Endodermal cell (in vitro differentiated cells): ENCODE data around the gene IPPK. TPM values are rescaled to one million over a fixed set of nuclear protein-coding genes. Genes with fewer than 3 reads are reported as not detected.

ENCODE experiments used
- DNase-seq: peaks from one replicate; pipeline ENCODE4 v3.0.0-alpha.2; 2017
- H3K27ac ChIP-seq: 2 replicates; pipeline ENCODE4 v1.5.1; 2013; ENCODE audit warnings: mild to moderate bottlenecking, low read depth, low read length, moderate library complexity
- H3K27me3 ChIP-seq: 2 replicates; pipeline ENCODE4 v1.6.1; 2013; ENCODE audit warnings: mild to moderate bottlenecking, low read length, moderate library complexity; ENCODE audit not compliant: insufficient read depth, control insufficient read depth, poor library complexity, severe bottlenecking
- H3K36me3 ChIP-seq: 2 replicates; pipeline ENCODE4 v1.7.0; 2013; ENCODE audit warnings: mild to moderate bottlenecking, low read length, moderate library complexity; ENCODE audit not compliant: control insufficient read depth, insufficient read depth
- H3K4me1 ChIP-seq: one replicate; pipeline ENCODE4 v1.7.0; 2013; ENCODE audit warnings: low read length; ENCODE audit not compliant: control insufficient read depth, insufficient read depth
- H3K4me3 ChIP-seq: 2 replicates; pipeline ENCODE4 v1.5.1; 2013; ENCODE audit warnings: mild to moderate bottlenecking, low read length, moderate library complexity
- H3K9ac ChIP-seq: 2 replicates; pipeline ENCODE4 v1.6.1; 2013; ENCODE audit warnings: mild to moderate bottlenecking, low read length, moderate library complexity; ENCODE audit not compliant: poor library complexity, severe bottlenecking; ENCODE audit errors: extremely low read depth
- H3K9me3 ChIP-seq: 2 replicates; pipeline ENCODE4 v1.6.1; 2013; ENCODE audit warnings: mild to moderate bottlenecking, low read length, moderate library complexity; ENCODE audit not compliant: control insufficient read depth
- H3K27ac Mint-ChIP-seq: 2 replicates; pipeline ENCODE4 v1.8.0; 2020; ENCODE audit warnings: mixed read lengths
- H3K27me3 Mint-ChIP-seq: 2 replicates; pipeline ENCODE4 v1.8.0; 2021; ENCODE audit warnings: mild to moderate bottlenecking, mixed read lengths; ENCODE audit not compliant: insufficient read depth
- H3K36me3 Mint-ChIP-seq: 2 replicates; pipeline ENCODE4 v1.8.0; 2020; ENCODE audit warnings: low read depth, mixed read lengths
- H3K4me1 Mint-ChIP-seq: 2 replicates; pipeline ENCODE4 v1.8.0; 2020; ENCODE audit warnings: mixed read lengths
- H3K4me3 Mint-ChIP-seq: 2 replicates; pipeline ENCODE4 v1.8.0; 2020; ENCODE audit warnings: mild to moderate bottlenecking, moderate library complexity, mixed read lengths
- H3K9me3 Mint-ChIP-seq: 2 replicates; pipeline ENCODE4 v1.8.0; 2020; ENCODE audit warnings: mild to moderate bottlenecking, mixed read lengths
- CTCF ChIP-seq: fragments of 200-600 bp; sonication (generic); conservative IDR thresholded peaks from 2 replicates; pipeline ENCODE4 v1.5.0; 2021; ENCODE audit warnings: antibody characterized with exemption, mild to moderate bottlenecking
- WGBS, 2 experiments: methylation state at CpG; one replicate each; pipeline versions ENCODE4 v1.1.5 to v1.1.7; 2013; ENCODE audit warnings: missing lambda C conversion rate in 2 of 2, mixed read lengths in 1 of 2; ENCODE audit not compliant: insufficient coverage in 1 of 2, insufficient read length in 1 of 2; 5-methylcytosine and 5-hydroxymethylcytosine counted together
- total RNA-seq, 2 donors: library from RNA; stranded (reverse); fragmentation: NEBNext Ultra II Directional in 1 of 2; extraction: Animal tissue kit (Norgen Biotek cat#: 25700) in 1 of 2; gene quantifications; 2 replicates in 1 of 2; 3 replicates in 1 of 2; pipeline ENCODE4 v1.2.1, GENCODE V29; 2021

The IPPK gene
- total RNA-seq, 2 donors from 2014 or later, result 9.3 TPM

GRCh38 chr9:92632641-92633040 is 37.3 kb downstream of the IPPK start:
- no peaks in the 10 kb centered on the region for H3K4me1 ChIP-seq
- H3K4me3 ChIP-seq, result no peak overlapping the region
- Mint-ChIP-seq H3K36me3 (peaks cover 54% of the 10 kb centered on the region), H3K4me3 (no peak overlapping the region), H3K9me3 (no peaks in the 10 kb centered on the region), H3K4me1 (peaks cover 2% of the 10 kb centered on the region), H3K27ac (no peak overlapping the region), H3K27me3 (no peaks in the 10 kb centered on the region)
- 97 to 100% methylated on average over 4 to 5 of the region's 5 CpGs for WGBS, 2 experiments
- peak; percentile 14 for DNase-seq
- H3K27ac ChIP-seq, result no peak overlapping the region
- H3K9ac ChIP-seq, result no peak overlapping the region
- H3K27me3 ChIP-seq, result no peaks in the 10 kb centered on the region
- no peak for TF ChIP-seq CTCF
- no peaks in the 10 kb centered on the region for H3K9me3 ChIP-seq
- H3K36me3 ChIP-seq, result peaks cover 38% of the 10 kb centered on the region

- peaks cover 54% of the 10 kb centered on the region for H3K36me3 Mint-ChIP-seq
- DNase-seq, result peak; percentile 18
These were observed 38.2 kb downstream of the IPPK start for GRCh38 chr9:92631452-92632343.

GRCh38 chr9:92627651-92628050 is 42.3 kb downstream of the IPPK start:
- H3K9ac ChIP-seq, result no peak overlapping the region
- H3K36me3 Mint-ChIP-seq, result peaks cover 59% of the 10 kb centered on the region
- TF ChIP-seq CTCF, result no peak
- no peaks in the 10 kb centered on the region for H3K9me3 Mint-ChIP-seq
- H3K9me3 ChIP-seq, result peaks cover 4% of the 10 kb centered on the region
- no peak for DNase-seq
- no peaks in the 10 kb centered on the region for H3K4me1 ChIP-seq
- no peak overlapping the region for H3K27ac ChIP-seq
- WGBS, 2 experiments, result 98 to 100% methylated on average over 1 to 5 of the region's 5 CpGs
- no peaks in the 10 kb centered on the region for H3K27me3 ChIP-seq
- no peak overlapping the region for H3K4me3 Mint-ChIP-seq
- peaks cover 26% of the 10 kb centered on the region for H3K36me3 ChIP-seq
- H3K4me3 ChIP-seq, result no peak overlapping the region
- H3K4me1 Mint-ChIP-seq, result peaks cover 3% of the 10 kb centered on the region
- H3K27me3 Mint-ChIP-seq, result no peaks in the 10 kb centered on the region
- no peak overlapping the region for H3K27ac Mint-ChIP-seq

More at GRCh38 chr9:92631452-92632343, 38.2 kb downstream of the IPPK start:
- Histone ChIP-seq H3K4me3 (no peak overlapping the region), H3K36me3 (peaks cover 29% of the 10 kb centered on the region), H3K9me3 (no peaks in the 10 kb centered on the region), H3K9ac (no peak overlapping the region), H3K27ac (no peak overlapping the region), H3K27me3 (no peaks in the 10 kb centered on the region), H3K4me1 (no peaks in the 10 kb centered on the region)
- TF ChIP-seq CTCF, result no peak
- WGBS, 2 experiments, result 83 to 97% methylated on average over 2 to 13 of the region's 13 CpGs
- Mint-ChIP-seq H3K4me3 (no peak overlapping the region), H3K9me3 (no peaks in the 10 kb centered on the region), H3K4me1 (peaks cover 2% of the 10 kb centered on the region), H3K27ac (no peak overlapping the region), H3K27me3 (no peaks in the 10 kb centered on the region)
